Measurements from ENCODE around the gene RAP1GAP2.
"Not testable (repeated sequence)": the region's sequence is repeated elsewhere in the genome, so short reads cannot be mapped to it uniquely, and the experiment has no call there.

The RAP1GAP2 gene

GRCh38 chr17:3027786-3028532 lies 231.7 kb downstream of the RAP1GAP2 start:
- TF ChIP-seq, protein P1, sequence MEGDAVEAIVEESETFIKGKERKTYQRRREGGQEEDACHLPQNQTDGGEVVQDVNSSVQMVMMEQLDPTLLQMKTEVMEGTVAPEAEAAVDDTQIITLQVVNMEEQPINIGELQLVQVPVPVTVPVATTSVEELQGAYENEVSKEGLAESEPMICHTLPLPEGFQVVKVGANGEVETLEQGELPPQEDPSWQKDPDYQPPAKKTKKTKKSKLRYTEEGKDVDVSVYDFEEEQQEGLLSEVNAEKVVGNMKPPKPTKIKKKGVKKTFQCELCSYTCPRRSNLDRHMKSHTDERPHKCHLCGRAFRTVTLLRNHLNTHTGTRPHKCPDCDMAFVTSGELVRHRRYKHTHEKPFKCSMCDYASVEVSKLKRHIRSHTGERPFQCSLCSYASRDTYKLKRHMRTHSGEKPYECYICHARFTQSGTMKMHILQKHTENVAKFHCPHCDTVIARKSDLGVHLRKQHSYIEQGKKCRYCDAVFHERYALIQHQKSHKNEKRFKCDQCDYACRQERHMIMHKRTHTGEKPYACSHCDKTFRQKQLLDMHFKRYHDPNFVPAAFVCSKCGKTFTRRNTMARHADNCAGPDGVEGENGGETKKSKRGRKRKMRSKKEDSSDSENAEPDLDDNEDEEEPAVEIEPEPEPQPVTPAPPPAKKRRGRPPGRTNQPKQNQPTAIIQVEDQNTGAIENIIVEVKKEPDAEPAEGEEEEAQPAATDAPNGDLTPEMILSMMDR (IDR thresholded peaks at IDR 0.05; ENCODE audit: borderline replicate concordance, control extremely low read depth, extremely low read depth, insufficient read depth, missing control alignments), result no peak
- in situ Hi-C loops (cut with MboI; ENCODE audit: low sequenced_read_pairs, unreplicated experiment), result loop anchor here (25.0 kb wide), 1 partner anchor 609 kb away; the partner anchor contains the start of genes CTNS and SHPK

GRCh38 chr17:3029213-3029913 lies 233.1 kb downstream of the RAP1GAP2 start:
- TF ChIP-seq, protein P1 (IDR thresholded peaks at IDR 0.05; ENCODE audit: borderline replicate concordance, control extremely low read depth, extremely low read depth, insufficient read depth, missing control alignments), result no peak
- in situ Hi-C loops (cut with MboI; ENCODE audit: low sequenced_read_pairs, unreplicated experiment), result loop anchor here (25.0 kb wide), 1 partner anchor 608 kb away; the partner anchor contains the start of genes CTNS and SHPK
- no peak for DNase-seq (ENCODE audit: low spot score)

More at GRCh38 chr17:3027786-3028532, 231.7 kb downstream of the RAP1GAP2 start:
- no peak for DNase-seq (ENCODE audit: low spot score)

- in situ Hi-C loops (cut with MboI; ENCODE audit: low sequenced_read_pairs, unreplicated experiment), result loop anchor here (25.0 kb wide), 1 partner anchor 607 kb away; the partner anchor contains the start of genes CTNS and SHPK
- TF ChIP-seq, protein P1 (IDR thresholded peaks at IDR 0.05; ENCODE audit: borderline replicate concordance, control extremely low read depth, extremely low read depth, insufficient read depth, missing control alignments), result no peak
- DNase-seq (ENCODE audit: low spot score), result no peak
Observed at GRCh38 chr17:3030096-3030495, 233.9 kb downstream of the RAP1GAP2 start.

DNA sequence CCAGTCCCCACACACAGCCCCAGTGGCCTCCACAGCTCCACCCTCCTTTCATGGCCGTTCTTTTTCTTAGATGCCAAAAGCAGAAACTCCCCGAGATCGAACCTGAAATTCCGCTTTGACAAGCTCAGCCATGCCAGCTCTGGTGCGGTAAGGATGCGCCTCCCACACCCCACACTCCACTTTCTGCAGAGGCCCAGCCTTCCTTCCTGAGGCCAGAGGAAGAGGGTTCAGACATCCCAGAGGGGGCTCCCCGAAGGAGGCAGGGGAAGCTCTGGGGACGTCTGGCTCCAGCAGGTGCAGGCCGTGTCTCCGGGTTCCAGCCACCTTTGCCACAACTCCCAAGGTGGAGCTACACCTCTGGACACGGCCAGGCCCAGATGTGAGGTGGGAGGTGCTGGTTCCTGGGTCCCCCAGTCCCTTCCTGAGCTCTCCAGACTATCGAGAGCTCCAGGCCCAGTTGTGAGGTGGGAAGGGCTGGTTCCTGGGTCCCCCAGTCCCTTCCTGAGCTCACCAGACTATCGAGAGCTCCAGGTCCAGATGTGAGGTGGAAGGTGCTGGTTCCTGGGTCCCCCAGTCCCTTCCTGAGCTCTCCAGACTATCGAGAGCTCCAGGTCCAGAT lies 234.7 kb downstream of the RAP1GAP2 start:
- in situ Hi-C loops (cut with MboI; ENCODE audit: low sequenced_read_pairs, unreplicated experiment), result loop anchor here (25.0 kb wide), 1 partner anchor 606 kb away; the partner anchor contains the start of genes CTNS and SHPK
- DNase-seq (ENCODE audit: low spot score), result not testable (repeated sequence)

DNA sequence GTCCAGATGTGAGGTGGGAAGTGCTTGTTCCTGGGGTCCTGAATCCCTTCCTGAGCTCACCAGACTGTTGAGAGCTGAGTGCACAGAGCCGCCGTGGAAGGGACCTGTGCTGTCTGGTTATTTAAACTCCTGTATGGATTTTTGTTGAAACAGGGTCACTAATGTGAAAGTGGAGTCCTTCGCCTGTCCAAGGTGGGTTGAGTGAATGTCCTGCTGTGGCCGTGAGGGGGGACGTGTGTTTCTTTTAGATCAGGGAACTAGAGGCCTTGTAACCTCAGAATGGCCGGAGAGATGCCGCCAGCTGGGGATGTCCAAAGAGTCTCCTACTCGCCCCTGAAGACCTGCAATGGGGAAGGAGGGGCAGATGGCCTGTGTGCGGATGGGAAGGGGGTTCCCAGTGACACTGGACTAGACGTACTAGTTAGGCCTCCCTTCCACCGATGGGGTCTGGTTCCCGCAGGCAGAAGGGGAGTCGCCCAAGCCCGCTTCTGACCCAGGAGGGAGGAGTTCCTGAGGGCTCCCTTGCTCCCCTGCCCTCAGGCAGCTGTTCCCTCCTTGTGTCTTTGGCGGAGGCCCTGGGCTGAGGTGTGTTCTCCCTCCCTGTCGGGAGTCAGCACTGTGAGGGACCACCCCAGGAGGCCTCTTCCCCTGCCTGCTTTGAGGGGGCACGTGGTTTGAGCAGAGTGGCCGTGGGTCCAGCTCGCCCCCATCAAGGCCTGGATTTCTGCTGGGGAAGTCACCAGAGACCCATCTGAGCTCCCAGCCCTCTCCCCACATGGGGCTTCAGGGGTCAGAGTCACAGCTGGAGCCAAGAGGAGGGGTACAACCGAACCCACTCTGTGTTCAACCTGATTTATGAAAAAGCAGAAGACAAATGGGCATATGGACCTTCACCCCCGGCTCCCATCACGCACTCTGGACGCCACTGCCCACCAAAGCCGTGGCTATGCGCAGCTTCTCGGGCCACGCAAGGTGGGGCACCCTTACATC lies 236.3 kb downstream of the RAP1GAP2 start:
- in situ Hi-C loops (cut with MboI; ENCODE audit: low sequenced_read_pairs, unreplicated experiment), result loop anchor here (25.0 kb wide), 1 partner anchor 605 kb away; the partner anchor contains the start of genes CTNS and SHPK
- TF ChIP-seq, protein P1 (IDR thresholded peaks at IDR 0.05; ENCODE audit: borderline replicate concordance, control extremely low read depth, extremely low read depth, insufficient read depth, missing control alignments), result no peak
- no peak for DNase-seq (ENCODE audit: low spot score)

DNA sequence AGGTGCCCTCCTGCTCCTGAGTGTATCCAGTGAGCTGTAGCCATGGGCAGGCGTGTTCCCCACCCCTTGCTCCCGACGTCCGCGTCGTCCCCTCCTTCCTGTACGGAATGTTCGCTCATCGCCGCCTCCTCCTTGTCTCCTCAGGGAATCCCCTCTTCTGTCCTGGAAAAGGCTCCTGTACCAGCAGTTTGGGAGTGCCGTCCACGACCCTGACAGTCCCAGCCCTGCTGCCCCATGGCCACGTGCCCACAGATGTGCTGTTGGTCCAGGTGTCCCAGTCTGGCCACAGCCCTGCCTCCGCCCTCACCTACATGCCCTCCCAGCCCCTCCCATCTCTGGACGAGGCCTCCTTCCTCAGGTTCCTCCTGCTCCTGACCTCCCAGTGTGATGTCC lies 237.0 kb downstream of the RAP1GAP2 start:
- no peak for DNase-seq (ENCODE audit: low spot score)
- in situ Hi-C loops (cut with MboI; ENCODE audit: low sequenced_read_pairs, unreplicated experiment), result loop anchor here (25.0 kb wide), 1 partner anchor 604 kb away; the partner anchor contains the start of genes CTNS and SHPK
- TF ChIP-seq, protein P1 (IDR thresholded peaks at IDR 0.05; ENCODE audit: borderline replicate concordance, control extremely low read depth, extremely low read depth, insufficient read depth, missing control alignments), result no peak
